IMR-90 (cell line): ENCODE measurements around the gene PPM1M. TPM values are rescaled to one million over a fixed set of nuclear protein-coding genes. Genes with fewer than 3 reads are reported as not detected.

Source experiments
- ATAC-seq: fragments of 200-7000 bp; cut with Tn5 transposase; 2 replicates; pipeline ENCODE4 v1.9.1; 2020; ENCODE audit warnings: low read depth, mild to moderate bottlenecking, moderate library complexity
- BruUV-seq: library from RNA; stranded (reverse); fragments of 400-500 nt; replicated peaks from 2 replicates; lab custom pipeline; 2021; lab: Mats Ljungman, UMichigan
- CTCF ChIA-PET: fragments of 300-600 bp; formaldehyde crosslinking; extraction: SDS; loops from one replicate; lab custom pipeline; 2021; ENCODE audit warnings: antibody characterized with exemption; lab: Yijun Ruan, JAX
- POLR2A ChIA-PET: fragments of 300-600 bp; sonication (Branson Sonifier 250); formaldehyde crosslinking; loops from one replicate; lab custom pipeline; 2022; ENCODE audit warnings: antibody characterized with exemption; ENCODE audit not compliant: unreplicated experiment; lab: Charles Lee
- DNase-seq: peaks from one replicate; pipeline ENCODE4 v3.0.0; 2013
- H2AFZ ChIP-seq: replicated peaks from 2 replicates; pipeline ENCODE3; 2013; ENCODE audit warnings: low read length, mild to moderate bottlenecking; ENCODE audit not compliant: poor library complexity
- H2AK5ac ChIP-seq: 2 replicates; pipeline ENCODE4 v1.6.1; 2013; ENCODE audit warnings: low read depth, low read length, inconsistent platforms
- H2AK9ac ChIP-seq: replicated peaks from 2 replicates; pipeline ENCODE3; 2013; ENCODE audit warnings: mild to moderate bottlenecking, low read depth, low read length, moderate library complexity; ENCODE audit not compliant: poor library complexity
- H2BK120ac ChIP-seq: 2 replicates; pipeline ENCODE4 v1.6.1; 2013; ENCODE audit warnings: low read depth, low read length, inconsistent platforms
- H2BK15ac ChIP-seq: 3 replicates; pipeline ENCODE4 v1.6.1; 2013; ENCODE audit warnings: low read depth, low read length, inconsistent platforms
- H2BK20ac ChIP-seq: 2 replicates; pipeline ENCODE4 v1.6.1; 2013; ENCODE audit warnings: low read depth, mild to moderate bottlenecking, inconsistent platforms, low read length, moderate library complexity
- H2BK5ac ChIP-seq: 2 replicates; pipeline ENCODE4 v1.6.1; 2013; ENCODE audit warnings: mild to moderate bottlenecking, low read depth, low read length, inconsistent platforms; ENCODE audit not compliant: poor library complexity, severe bottlenecking
- H3K14ac ChIP-seq: replicated peaks from 2 replicates; pipeline ENCODE4 v1.6.1; 2013; ENCODE audit warnings: low read depth, low read length, inconsistent platforms
- H3K18ac ChIP-seq: 2 replicates; pipeline ENCODE4 v1.6.1; 2013; ENCODE audit warnings: low read depth, low read length, control low read depth
- H3K23ac ChIP-seq: 2 replicates; pipeline ENCODE4 v1.6.1; 2013; ENCODE audit warnings: low read depth, low read length, inconsistent platforms
- H3K27ac ChIP-seq: 2 replicates; pipeline ENCODE4 v1.5.1; 2013; ENCODE audit warnings: mild to moderate bottlenecking, control low read depth, low read length; ENCODE audit not compliant: insufficient read depth
- H3K27me3 ChIP-seq: 2 replicates; pipeline ENCODE4 v1.6.1; 2013; ENCODE audit warnings: low read length; ENCODE audit not compliant: control insufficient read depth, insufficient read depth
- H3K36me3 ChIP-seq: 2 replicates; pipeline ENCODE4 v1.6.1; 2013; ENCODE audit warnings: low read length, mixed read lengths; ENCODE audit not compliant: control insufficient read depth, insufficient read depth
- H3K4ac ChIP-seq: 2 replicates; pipeline ENCODE4 v1.6.1; 2013; ENCODE audit warnings: low read depth, low read length, inconsistent platforms
- H3K4me1 ChIP-seq: 2 replicates; pipeline ENCODE4 v1.6.1; 2013; ENCODE audit warnings: low read length, mixed read lengths; ENCODE audit not compliant: control insufficient read depth, insufficient read depth
- H3K4me2 ChIP-seq: 2 replicates; pipeline ENCODE4 v1.6.1; 2013; ENCODE audit warnings: low read depth, mild to moderate bottlenecking, control low read depth, low read length, moderate library complexity
- H3K4me3 ChIP-seq: 2 replicates; pipeline ENCODE4 v1.5.1; 2013; ENCODE audit warnings: low read depth, mild to moderate bottlenecking, control low read depth, low read length, moderate library complexity; ENCODE audit not compliant: insufficient read depth
- H3K56ac ChIP-seq: 2 replicates; pipeline ENCODE4 v1.6.1; 2013; ENCODE audit warnings: low read length, inconsistent platforms; ENCODE audit not compliant: insufficient read depth; ENCODE audit errors: extremely low read depth
- H3K79me1 ChIP-seq, 2 experiments: 2 replicates each; pipeline ENCODE4 v1.6.1; 2013; ENCODE audit warnings: low read length in 2 of 2, inconsistent platforms in 1 of 2, low read depth in 1 of 2
- H3K9ac ChIP-seq: 2 replicates; pipeline ENCODE4 v1.6.1; 2013; ENCODE audit warnings: low read depth, low read length, control low read depth
- H3K9me1 ChIP-seq: 2 replicates; pipeline ENCODE4 v1.6.1; 2013; ENCODE audit warnings: low read length, inconsistent platforms; ENCODE audit not compliant: insufficient read depth
- H3K9me3 ChIP-seq: 2 replicates; pipeline ENCODE4 v1.6.1; 2013; ENCODE audit warnings: low read length; ENCODE audit not compliant: control insufficient read depth, insufficient read depth
- H4K20me1 ChIP-seq: 2 replicates; pipeline ENCODE4 v1.6.1; 2013; ENCODE audit warnings: low read length, inconsistent platforms; ENCODE audit not compliant: insufficient read depth
- H4K5ac ChIP-seq: 2 replicates; pipeline ENCODE4 v1.6.1; 2013; ENCODE audit warnings: mild to moderate bottlenecking, low read depth, low read length, control low read depth
- H4K8ac ChIP-seq, 2 experiments: 2 replicates each; pipeline ENCODE4 v1.6.1; 2013; ENCODE audit warnings: low read depth in 2 of 2, low read length in 2 of 2, control low read depth in 1 of 2, inconsistent platforms in 1 of 2
- H4K91ac ChIP-seq: 2 replicates; pipeline ENCODE4 v1.6.1; 2013; ENCODE audit warnings: low read depth, low read length, inconsistent platforms; ENCODE audit not compliant: insufficient read depth
- CEBPB ChIP-seq: IDR thresholded peaks from 2 replicates; pipeline ENCODE4 v1.6.1; 2012; ENCODE audit warnings: low read depth, low read length, improper control_type of control experiment
- MAFK ChIP-seq: IDR thresholded peaks from 2 replicates; pipeline ENCODE4 v1.6.1; 2012; ENCODE audit warnings: low read depth, low read length, improper control_type of control experiment
- MXI1 ChIP-seq: IDR thresholded peaks from 2 replicates; pipeline ENCODE4 v1.6.1; 2012; ENCODE audit warnings: low read depth, mild to moderate bottlenecking, low read length, moderate library complexity, borderline replicate concordance
- RFX5 ChIP-seq: IDR thresholded peaks from 2 replicates; pipeline ENCODE4 v1.8.0; 2012; ENCODE audit warnings: low read depth, mild to moderate bottlenecking, low read length, moderate library complexity
- WGBS, 2 experiments: methylation state at CpG; one replicate each; pipeline versions ENCODE4 v1.1.5 to v1.1.7; 2013; ENCODE audit warnings: missing lambda C conversion rate in 2 of 2; ENCODE audit not compliant: insufficient read length in 1 of 2; ENCODE audit errors: extremely low coverage in 2 of 2; 5-methylcytosine and 5-hydroxymethylcytosine counted together
- dilution Hi-C: fragments of 300-500 bp; cut with HindIII; formaldehyde crosslinking; loops from one replicate; pipeline ENCODE4 v1.14.3; 2018; ENCODE audit warnings: low sequenced_read_pairs; ENCODE audit not compliant: unreplicated experiment
- in situ Hi-C: fragments of 300-500 bp; cut with MboI; formaldehyde crosslinking; loops from 3 replicates; pipeline ENCODE4 v1.14.3; 2019; ENCODE audit warnings: low sequenced_read_pairs, inconsistent platforms, mixed read lengths
- intact Hi-C: fragments of 100-400 bp; cut with micrococcal nuclease; formaldehyde crosslinking; loops from 2 replicates; pipeline ENCODE4 v1.10.0; 2022
- polyA plus RNA-seq, 3 experiments: library from polyadenylated mRNA; depleted of rRNA; stranded (reverse); fragments of >200 nt; gene quantifications; 2 replicates each; pipeline ENCODE4 v1.2.3, GENCODE V29; 2012; ENCODE audit warnings: low replicate concordance in 1 of 3
- total RNA-seq: library from RNA; depleted of rRNA; stranded (reverse); fragments of >200 nt; gene quantifications from 2 replicates; pipeline ENCODE4 v1.2.3, GENCODE V29; 2012

PPM1M gene
- total and polyA plus RNA-seq, 2 of the 4 experiments (the other 2 are of a cell fraction) = 12.2 to 18.1 TPM

GRCh38 chr3:52242039-52242438 lies 3.5 kb upstream of the PPM1M start:
- WGBS, 2 experiments = 100% methylated on average over 1 of the region's 1 CpG; no CpG with 5 or more reads in 1 of the 2 experiments
- no peak overlapping the region for H4K91ac ChIP-seq
- no peak overlapping the region for H2BK20ac ChIP-seq
- no peaks in the 10 kb centered on the region for H3K36me3 ChIP-seq
- no peak overlapping the region for H2BK5ac ChIP-seq
- no peak overlapping the region for H3K14ac ChIP-seq
- dilution Hi-C loops (no loop called here), intact Hi-C loops (no loop called here), in situ Hi-C loops (no loop called here)
- no peak overlapping the region for H3K4me2 ChIP-seq
- H3K56ac ChIP-seq = no peak overlapping the region
- H2BK15ac ChIP-seq = no peak overlapping the region
- no peak overlapping the region for H4K8ac ChIP-seq
- H4K20me1 ChIP-seq = peaks cover 15% of the 10 kb centered on the region
- H3K9me1 ChIP-seq = peaks cover 38% of the 10 kb centered on the region
- no peak overlapping the region for H2BK120ac ChIP-seq
- H2AK5ac ChIP-seq = no peak overlapping the region
- H2AFZ ChIP-seq = no peak overlapping the region
- no peak overlapping the region for H2AK9ac ChIP-seq
- no peak overlapping the region for H3K27ac ChIP-seq
- no TSS peak for BruUV-seq
- H3K4me3 ChIP-seq = no peak overlapping the region
- peaks cover 19 to 73% of the 10 kb centered on the region in 2 experiments for H3K79me1 ChIP-seq
- DNase-seq = no peak
- no peaks in the 10 kb centered on the region for H3K27me3 ChIP-seq
- no peak overlapping the region for H4K5ac ChIP-seq
- CTCF ChIA-PET = no interaction called here
- TF ChIP-seq MAFK (no peak), MXI1 (no peak), CEBPB (no peak), RFX5 (no peak)
- no peak overlapping the region for H3K23ac ChIP-seq
- ATAC-seq = no peak
- no peak overlapping the region for H3K18ac ChIP-seq
- POLR2A ChIA-PET = no interaction called here
- H3K4ac ChIP-seq = no peak overlapping the region
- H3K9me3 ChIP-seq = 0 out of 2 replicates have a peak, but pooled peaks cover 1% of the 10 kb centered on the region
- no peak overlapping the region for H3K9ac ChIP-seq
- H3K4me1 ChIP-seq = peaks cover 37% of the 10 kb centered on the region
